ENCODE measurements around the gene RNF144A. TPM values are rescaled to one million over a fixed set of nuclear protein-coding genes. Genes with fewer than 3 reads are reported as not detected.

The RNF144A gene
- total RNA-seq, 2 experiments from 2014 or later: 21.4 to 22.7 TPM

GRCh38 chr2:6921321-6921922 is 4.2 kb downstream of the RNF144A start:
- CTCF ChIA-PET: no interaction called here
- peaks cover 56% of the 10 kb centered on the region for H3K4me1 Mint-ChIP-seq (ENCODE audit: low read depth)
- intact Hi-C loops (cut with micrococcal nuclease): no loop called here
- no peak overlapping the region for H3K27ac Mint-ChIP-seq
- no peak overlapping the region for H3K4me3 Mint-ChIP-seq
- no peaks in the 10 kb centered on the region for H3K9me3 Mint-ChIP-seq
- POLR2A ChIA-PET: no interaction called here
- DNase-seq: no peak
- peaks cover 13% of the 10 kb centered on the region for H3K36me3 Mint-ChIP-seq
- H3K27me3 Mint-ChIP-seq: no peaks in the 10 kb centered on the region

- H3K4me1 Mint-ChIP-seq (ENCODE audit: low read depth): peaks cover 56% of the 10 kb centered on the region
- no peak overlapping the region for H3K4me3 Mint-ChIP-seq
- no peak overlapping the region for H3K27ac Mint-ChIP-seq
- intact Hi-C loops (cut with micrococcal nuclease): no loop called here
- DNase-seq: no peak
- peaks cover 5% of the 10 kb centered on the region for H3K9me3 Mint-ChIP-seq
- H3K27me3 Mint-ChIP-seq: no peaks in the 10 kb centered on the region
- H3K36me3 Mint-ChIP-seq: peaks cover 19% of the 10 kb centered on the region
- POLR2A ChIA-PET: no interaction called here
- CTCF ChIA-PET: no interaction called here
Measured at GRCh38 chr2:6922201-6922656, 5.0 kb downstream of the RNF144A start.

GRCh38 chr2:6923319-6923718 is 6.1 kb downstream of the RNF144A start:
- H3K36me3 Mint-ChIP-seq: peaks cover 25% of the 10 kb centered on the region
- no peak overlapping the region for H3K27ac Mint-ChIP-seq
- ChIA-PET CTCF (interaction anchor here (0.6 kb wide), 1 partner anchor 536 kb away, joined by 3 read pairs; no protein-coding TSS in a partner anchor), POLR2A (no interaction called here)
- H3K27me3 Mint-ChIP-seq: no peaks in the 10 kb centered on the region
- no peak for DNase-seq
- no peak overlapping the region for H3K4me3 Mint-ChIP-seq
- peaks cover 10% of the 10 kb centered on the region for H3K9me3 Mint-ChIP-seq
- peaks cover 59% of the 10 kb centered on the region for H3K4me1 Mint-ChIP-seq (ENCODE audit: low read depth)
- intact Hi-C loops (cut with micrococcal nuclease): no loop called here

GRCh38 chr2:6924101-6924923 is 7.1 kb downstream of the RNF144A start:
- intact Hi-C loops (cut with micrococcal nuclease): no loop called here
- H3K27me3 Mint-ChIP-seq: no peaks in the 10 kb centered on the region
- no peak overlapping the region for H3K4me3 Mint-ChIP-seq
- no peak for DNase-seq
- H3K9me3 Mint-ChIP-seq: peaks cover 14% of the 10 kb centered on the region
- peaks cover 62% of the 10 kb centered on the region for H3K4me1 Mint-ChIP-seq (ENCODE audit: low read depth)
- peaks cover 27% of the 10 kb centered on the region for H3K36me3 Mint-ChIP-seq
- POLR2A ChIA-PET: no interaction called here
- CTCF ChIA-PET: no interaction called here
- no peak overlapping the region for H3K27ac Mint-ChIP-seq

- no peak for DNase-seq
- Mint-ChIP-seq H3K27ac (no peak overlapping the region), H3K4me1 (ENCODE audit: low read depth) (peaks cover 64% of the 10 kb centered on the region), H3K9me3 (peaks cover 14% of the 10 kb centered on the region), H3K4me3 (no peak overlapping the region), H3K36me3 (peaks cover 30% of the 10 kb centered on the region), H3K27me3 (no peaks in the 10 kb centered on the region)
- ChIA-PET CTCF (no interaction called here), POLR2A (no interaction called here)
- intact Hi-C loops (cut with micrococcal nuclease): no loop called here
Measured at GRCh38 chr2:6924924-6925409, 7.8 kb downstream of the RNF144A start.

- H3K9me3 Mint-ChIP-seq: peaks cover 14% of the 10 kb centered on the region
- POLR2A ChIA-PET: no interaction called here
- H3K27me3 Mint-ChIP-seq: no peaks in the 10 kb centered on the region
- H3K4me1 Mint-ChIP-seq (ENCODE audit: low read depth): peaks cover 57% of the 10 kb centered on the region
- intact Hi-C loops (cut with micrococcal nuclease): no loop called here
- DNase-seq: no peak
- CTCF ChIA-PET: no interaction called here
- no peak overlapping the region for H3K4me3 Mint-ChIP-seq
- no peak overlapping the region for H3K27ac Mint-ChIP-seq
- H3K36me3 Mint-ChIP-seq: peaks cover 30% of the 10 kb centered on the region
Measured at GRCh38 chr2:6926071-6926732, 9.0 kb downstream of the RNF144A start.

GRCh38 chr2:6927186-6927585 is 10.0 kb downstream of the RNF144A start:
- POLR2A ChIA-PET: no interaction called here
- peaks cover 22% of the 10 kb centered on the region for H3K9me3 Mint-ChIP-seq
- no peak overlapping the region for H3K4me3 Mint-ChIP-seq
- H3K27me3 Mint-ChIP-seq: no peaks in the 10 kb centered on the region
- H3K36me3 Mint-ChIP-seq: peaks cover 34% of the 10 kb centered on the region
- no peak for DNase-seq
- no peak overlapping the region for H3K27ac Mint-ChIP-seq
- peaks cover 50% of the 10 kb centered on the region for H3K4me1 Mint-ChIP-seq (ENCODE audit: low read depth)
- CTCF ChIA-PET: no interaction called here
- intact Hi-C loops (cut with micrococcal nuclease): no loop called here

GRCh38 chr2:6927753-6928152 is 10.5 kb downstream of the RNF144A start:
- Mint-ChIP-seq H3K27ac (no peak overlapping the region), H3K36me3 (peaks cover 34% of the 10 kb centered on the region)

GRCh38 chr2:6928452-6928851 is 11.2 kb downstream of the RNF144A start:
- Mint-ChIP-seq H3K27me3 (no peaks in the 10 kb centered on the region), H3K36me3 (peaks cover 34% of the 10 kb centered on the region), H3K4me1 (ENCODE audit: low read depth) (peaks cover 48% of the 10 kb centered on the region), H3K27ac (no peak overlapping the region), H3K9me3 (peaks cover 22% of the 10 kb centered on the region), H3K4me3 (no peak overlapping the region)
- intact Hi-C loops (cut with micrococcal nuclease): no loop called here
- POLR2A ChIA-PET: interaction anchor here (1.1 kb wide), 1 partner anchor 10 kb away, joined by 6 read pairs; no protein-coding TSS in a partner anchor
- no peak for DNase-seq
- CTCF ChIA-PET: interaction anchor here (1.1 to 2.7 kb wide), 3 partner anchors 9 to 116 kb away, joined by 5 to 14 read pairs (median 6); partner anchors contain the start of gene RNF144A

More at GRCh38 chr2:6927753-6928152, 10.5 kb downstream of the RNF144A start:
- CTCF ChIA-PET: no interaction called here
- no peaks in the 10 kb centered on the region for H3K27me3 Mint-ChIP-seq
- H3K9me3 Mint-ChIP-seq: peaks cover 22% of the 10 kb centered on the region
- POLR2A ChIA-PET: no interaction called here
- peaks cover 50% of the 10 kb centered on the region for H3K4me1 Mint-ChIP-seq (ENCODE audit: low read depth)
- H3K4me3 Mint-ChIP-seq: no peak overlapping the region
- intact Hi-C loops (cut with micrococcal nuclease): no loop called here
- DNase-seq: no peak

GRCh38 chr2:6929196-6929819 is 12.1 kb downstream of the RNF144A start:
- POLR2A ChIA-PET: interaction anchor here (1.1 kb wide), 1 partner anchor 11 kb away, joined by 6 read pairs; no protein-coding TSS in a partner anchor
- Mint-ChIP-seq H3K4me3 (no peak overlapping the region), H3K9me3 (peaks cover 22% of the 10 kb centered on the region), H3K4me1 (ENCODE audit: low read depth) (peaks cover 46% of the 10 kb centered on the region), H3K36me3 (peaks cover 33% of the 10 kb centered on the region), H3K27me3 (no peaks in the 10 kb centered on the region), H3K27ac (no peak overlapping the region)
- CTCF ChIA-PET: interaction anchor here (1.1 to 2.7 kb wide), 3 partner anchors 10 to 115 kb away, joined by 5 to 14 read pairs (median 6); partner anchors contain the start of gene RNF144A
- intact Hi-C loops (cut with micrococcal nuclease): no loop called here
- DNase-seq: no peak

GRCh38 chr2:6930923-6931647 is 13.9 kb downstream of the RNF144A start:
- CTCF ChIA-PET: interaction anchor here (2.7 kb wide), 1 partner anchor 15 kb away, joined by 14 read pairs; the partner anchor contains the start of gene RNF144A
- no peaks in the 10 kb centered on the region for H3K27me3 Mint-ChIP-seq
- POLR2A ChIA-PET: no interaction called here
- peaks cover 22% of the 10 kb centered on the region for H3K9me3 Mint-ChIP-seq
- H3K27ac Mint-ChIP-seq: no peak overlapping the region
- peaks cover 50% of the 10 kb centered on the region for H3K4me1 Mint-ChIP-seq (ENCODE audit: low read depth)
- peaks cover 33% of the 10 kb centered on the region for H3K36me3 Mint-ChIP-seq
- intact Hi-C loops (cut with micrococcal nuclease): no loop called here
- H3K4me3 Mint-ChIP-seq: no peak overlapping the region
- DNase-seq: no peak

Measured in activated CD4-positive, alpha-beta memory T cell treated with anti-CD3 and anti-CD28 coated beads for 36 hours (primary cell).